ENCODE results near the gene PLOD3.

DNA sequence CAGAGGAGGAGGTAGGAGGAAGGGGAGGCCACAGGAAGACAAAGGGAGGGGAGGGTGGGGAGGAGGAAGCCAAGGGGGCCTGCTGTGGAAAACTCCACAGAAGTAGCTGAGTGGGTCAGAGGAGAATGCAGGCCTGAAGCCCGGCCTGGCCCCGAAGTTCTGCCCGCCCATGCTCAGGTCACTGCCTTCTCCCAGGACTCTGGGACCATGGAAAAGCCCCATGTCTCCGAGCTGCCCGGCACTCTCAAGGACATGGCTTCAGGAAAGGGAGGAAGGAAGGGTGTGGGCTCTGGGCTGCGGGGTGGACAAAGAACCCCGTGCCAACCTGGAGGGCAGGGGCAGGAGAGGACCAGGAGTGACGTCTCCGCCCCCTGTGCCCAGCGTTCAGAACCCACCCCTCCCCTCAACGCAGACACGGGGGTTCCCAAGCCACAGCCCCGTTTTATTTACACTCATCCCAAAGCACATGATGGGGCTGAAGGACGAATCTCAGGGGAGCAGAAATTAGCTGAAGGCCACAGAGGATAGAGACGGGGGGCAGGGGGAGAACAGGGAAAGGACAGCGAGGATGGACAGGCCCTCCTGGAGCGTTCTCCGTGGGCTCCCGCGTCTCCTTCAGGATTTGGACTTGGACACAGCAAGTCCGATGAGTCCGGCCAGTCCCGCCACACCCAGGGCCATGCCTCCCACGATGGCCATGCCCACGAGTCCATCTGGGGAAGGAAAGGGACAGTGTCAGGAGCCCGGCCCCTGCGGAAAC lies 22.0 kb upstream of the PLOD3 start:
- no peak for TF ChIP-seq CTCF (IDR thresholded peaks at IDR 0.05)
- no peak for TF ChIP-seq EZH2 (IDR thresholded peaks at IDR 0.05; ENCODE audit: borderline replicate concordance, insufficient read depth, low read depth, low read length, poor library complexity, severe bottlenecking)

Data from B cell (primary cell).